HG02885 (cell line): Measurements from ENCODE around the gene AGPAT4.
"Not testable (repeated sequence)": the region's sequence is repeated elsewhere in the genome, so short reads cannot be mapped to it uniquely, and the experiment has no call there.

Experiments
- ATAC-seq: cut with Tn5 transposase; IDR thresholded peaks from one replicate; pipeline ENCODE4 v1.9.1; 2021; ENCODE audit warnings: mild to moderate bottlenecking; ENCODE audit not compliant: unreplicated experiment, poor library complexity

Gene AGPAT4

GRCh38 chr6:161230339-161230738 is 43.5 kb downstream of the AGPAT4 start:
- ATAC-seq: no peak

DNA sequence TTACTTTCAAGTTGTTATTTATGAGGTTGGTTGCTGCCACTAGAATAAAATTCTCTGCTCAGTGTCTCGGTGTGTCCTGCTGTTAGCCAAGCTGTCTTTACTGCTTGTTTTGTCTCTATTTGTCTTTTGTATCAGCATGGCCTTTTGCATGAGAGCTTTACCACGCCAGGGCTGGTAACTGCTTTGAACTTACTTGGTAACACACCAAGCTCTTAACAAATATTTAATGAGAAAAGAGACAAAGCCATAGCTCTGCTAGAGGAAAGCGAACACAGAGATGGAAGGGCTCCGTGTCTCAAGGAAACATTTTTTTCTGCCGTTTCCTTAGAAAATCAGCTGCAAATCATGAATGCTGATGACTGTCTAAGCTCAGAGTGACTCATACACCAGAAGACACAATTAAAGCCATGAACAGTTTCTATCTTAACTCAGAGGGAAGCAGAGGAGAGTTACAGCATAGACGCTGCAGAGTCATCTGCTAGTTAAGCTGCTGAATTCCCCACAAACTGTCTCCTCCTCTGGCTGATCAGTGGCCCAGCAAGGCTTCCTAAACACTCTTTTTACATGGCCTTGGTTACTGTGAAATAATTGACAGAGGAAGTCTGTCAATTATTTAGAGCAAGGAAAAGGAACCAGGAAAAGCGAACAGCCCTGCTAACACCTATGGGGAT is 44.8 kb downstream of the AGPAT4 start:
- peak; percentile 67 for ATAC-seq

- no peak for ATAC-seq
Measured at GRCh38 chr6:161228096-161228495, 45.8 kb downstream of the AGPAT4 start.

- no peak for ATAC-seq
Measured at GRCh38 chr6:161227004-161227960, 46.6 kb downstream of the AGPAT4 start.

- ATAC-seq: peak; percentile 53
Measured at GRCh38 chr6:161226009-161226964, 47.6 kb downstream of the AGPAT4 start.

GRCh38 chr6:161225681-161226008 is 48.2 kb downstream of the AGPAT4 start:
- no peak for ATAC-seq

GRCh38 chr6:161224951-161225680 is 48.7 kb downstream of the AGPAT4 start:
- ATAC-seq: not testable (repeated sequence)

DNA sequence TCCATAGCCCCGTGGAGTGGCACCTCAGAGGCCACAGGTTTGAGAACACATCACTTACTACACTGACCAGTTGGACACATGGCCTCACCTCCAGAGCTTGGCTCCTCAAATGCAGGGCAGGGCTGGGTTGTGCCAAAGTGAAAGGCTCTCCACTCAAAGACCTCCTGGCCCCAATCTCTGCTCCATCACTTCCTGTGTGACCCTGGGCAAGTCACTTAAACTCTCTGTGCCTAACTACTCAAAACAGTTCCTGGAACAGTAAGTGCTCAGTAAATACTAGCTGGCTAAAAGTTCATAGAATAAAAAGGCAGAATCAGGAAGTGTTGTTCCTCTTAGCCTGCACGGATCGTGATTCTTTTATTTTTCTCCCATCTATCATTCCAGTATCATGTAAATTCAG is 50.2 kb downstream of the AGPAT4 start:
- ATAC-seq: no peak

GRCh38 chr6:161222706-161223234 is 51.1 kb downstream of the AGPAT4 start:
- no peak for ATAC-seq

- ATAC-seq: no peak
Measured at GRCh38 chr6:161220346-161220745, 53.5 kb downstream of the AGPAT4 start.

DNA sequence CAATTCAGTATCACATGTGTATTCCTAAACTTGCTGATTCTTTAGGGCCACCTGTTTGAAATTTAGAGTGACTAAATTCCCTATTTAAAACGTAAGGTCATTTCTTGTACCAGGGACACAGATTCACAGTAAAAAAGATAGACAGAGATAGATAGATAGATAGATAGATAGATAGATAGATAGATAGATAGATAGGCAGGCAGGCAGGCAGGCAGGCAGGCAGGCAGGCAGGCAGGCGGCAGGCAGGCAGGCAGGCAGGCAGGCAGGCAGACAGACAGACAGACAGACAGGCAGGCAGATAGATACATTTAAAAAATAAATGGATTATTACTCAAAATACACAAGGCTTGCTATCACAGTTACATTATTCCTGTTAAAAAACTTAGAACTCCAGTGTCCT is 54.2 kb downstream of the AGPAT4 start:
- no peak for ATAC-seq

DNA sequence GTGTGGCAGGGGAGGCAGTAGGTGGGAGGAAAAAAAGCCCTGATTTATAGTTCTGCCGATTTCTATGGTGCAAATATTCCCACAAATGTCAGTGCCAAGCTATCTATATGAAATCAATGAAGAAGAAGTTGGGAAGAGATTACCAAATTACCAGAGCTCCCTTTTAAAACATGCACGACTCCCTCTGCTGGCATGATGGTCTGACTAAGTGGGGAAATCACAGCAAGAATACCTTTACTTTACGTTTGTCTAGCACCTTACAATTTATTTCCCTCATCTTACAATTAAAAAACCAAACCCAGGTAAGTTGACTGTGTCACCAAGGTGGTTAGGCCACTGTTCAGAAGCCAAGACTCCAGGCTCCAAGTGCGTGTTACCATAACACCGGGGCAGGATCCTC is 55.6 kb downstream of the AGPAT4 start:
- ATAC-seq: no peak

GRCh38 chr6:161217628-161218027 is 56.2 kb downstream of the AGPAT4 start:
- no peak for ATAC-seq

GRCh38 chr6:161216616-161217205 is 57.1 kb downstream of the AGPAT4 start:
- no peak for ATAC-seq

DNA sequence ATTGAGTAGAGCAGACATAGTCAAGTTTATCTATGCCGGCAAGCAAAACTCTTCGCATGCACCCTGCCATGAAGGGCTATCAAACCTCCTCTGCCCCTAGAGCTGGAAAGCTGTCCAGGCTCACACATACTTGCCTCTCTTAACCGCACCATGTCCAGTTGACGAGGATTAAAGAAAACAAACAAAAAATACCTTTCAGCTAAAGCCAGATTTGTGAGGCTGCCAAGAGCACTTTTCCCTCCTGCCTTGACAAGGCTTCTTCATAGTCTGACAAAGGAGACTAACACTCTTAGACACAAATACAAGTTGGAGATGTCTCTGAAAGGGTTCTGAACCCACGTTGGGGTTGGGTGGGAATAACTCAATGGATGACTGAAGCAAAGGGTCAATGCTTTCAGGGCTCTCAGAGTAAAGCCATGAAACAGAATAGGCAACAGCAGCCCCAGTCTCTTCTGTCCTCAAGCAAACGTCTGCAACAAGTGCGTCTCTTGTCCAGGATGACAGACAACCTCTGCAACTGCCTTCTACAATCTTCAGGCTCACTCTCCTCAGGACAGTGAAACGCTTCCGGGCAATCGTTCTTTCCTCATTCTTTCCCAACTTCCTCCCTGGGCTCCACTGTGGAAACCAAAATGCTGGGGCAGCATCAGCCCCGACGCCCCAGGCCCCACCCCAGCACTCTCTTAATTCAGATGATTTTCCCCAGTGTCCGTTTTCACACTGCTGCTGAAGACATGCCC is 57.8 kb downstream of the AGPAT4 start:
- ATAC-seq: no peak

GRCh38 chr6:161215193-161215592 is 58.7 kb downstream of the AGPAT4 start:
- no peak for ATAC-seq

DNA sequence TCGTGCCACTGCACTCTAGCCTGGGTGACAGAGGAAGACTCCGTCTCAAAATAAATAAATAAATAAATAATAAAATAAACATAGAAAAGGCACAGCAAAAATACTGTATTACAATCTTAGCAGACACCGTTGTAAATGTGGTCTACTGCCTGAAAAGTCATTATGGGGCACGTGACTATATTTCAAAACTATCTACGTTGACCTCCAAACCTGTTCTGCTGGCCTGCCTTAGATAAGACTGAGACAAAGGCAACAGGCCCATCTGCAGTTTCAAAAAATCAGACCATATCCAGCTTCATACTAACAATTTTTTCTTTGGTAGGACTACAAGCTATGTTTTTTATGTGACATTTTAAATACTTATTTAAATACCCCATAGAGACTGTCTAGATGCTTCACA is 59.1 kb downstream of the AGPAT4 start:
- ATAC-seq: no peak

- no peak for ATAC-seq
Measured at GRCh38 chr6:161212902-161213301, 61.0 kb downstream of the AGPAT4 start.
